ENCODE data around the gene PAPPA.

PAPPA gene

GRCh38 chr9:116123171-116123570 is 30.4 kb upstream of the PAPPA start:
- no peak overlapping the region for H3K4me3 ChIP-seq (ENCODE audit: control insufficient read depth, low read depth, low read length)
- no peak for TF ChIP-seq CTCF (IDR thresholded peaks at IDR 0.05; ENCODE audit: control insufficient read depth, insufficient read depth, low read depth, low read length, missing control alignments)
- DNase-seq (ENCODE audit: low read depth) = no peak

- H3K4me3 ChIP-seq (ENCODE audit: control insufficient read depth, low read depth, low read length) = no peak overlapping the region
- DNase-seq (ENCODE audit: low read depth) = no peak
- no peak for TF ChIP-seq CTCF (IDR thresholded peaks at IDR 0.05; ENCODE audit: control insufficient read depth, insufficient read depth, low read depth, low read length, missing control alignments)
Measured at GRCh38 chr9:116124472-116125040, 29.0 kb upstream of the PAPPA start.

- no peak for DNase-seq (ENCODE audit: low read depth)
- no peak overlapping the region for H3K4me3 ChIP-seq (ENCODE audit: control insufficient read depth, low read depth, low read length)
- TF ChIP-seq CTCF (IDR thresholded peaks at IDR 0.05; ENCODE audit: control insufficient read depth, insufficient read depth, low read depth, low read length, missing control alignments) = no peak
Measured at GRCh38 chr9:116133163-116133562, 20.4 kb upstream of the PAPPA start.

GRCh38 chr9:116134975-116135374 is 18.6 kb upstream of the PAPPA start:
- DNase-seq (ENCODE audit: low read depth) = no peak
- TF ChIP-seq CTCF (IDR thresholded peaks at IDR 0.05; ENCODE audit: control insufficient read depth, insufficient read depth, low read depth, low read length, missing control alignments) = no peak
- H3K4me3 ChIP-seq (ENCODE audit: control insufficient read depth, low read depth, low read length) = no peak overlapping the region

GRCh38 chr9:116137010-116137409 is 16.6 kb upstream of the PAPPA start:
- TF ChIP-seq CTCF (IDR thresholded peaks at IDR 0.05; ENCODE audit: control insufficient read depth, insufficient read depth, low read depth, low read length, missing control alignments) = no peak
- no peak for DNase-seq (ENCODE audit: low read depth)
- H3K4me3 ChIP-seq (ENCODE audit: control insufficient read depth, low read depth, low read length) = no peak overlapping the region

- no peak for DNase-seq (ENCODE audit: low read depth)
- no peak overlapping the region for H3K4me3 ChIP-seq (ENCODE audit: control insufficient read depth, low read depth, low read length)
- TF ChIP-seq CTCF (IDR thresholded peaks at IDR 0.05; ENCODE audit: control insufficient read depth, insufficient read depth, low read depth, low read length, missing control alignments) = no peak
Measured at GRCh38 chr9:116137581-116137980, 16.0 kb upstream of the PAPPA start.
